Measurements from ENCODE around the gene CENPN.
A peak's percentile ranks its signal among the peaks of the same experiment; 100 is the strongest.

Gene CENPN

DNA sequence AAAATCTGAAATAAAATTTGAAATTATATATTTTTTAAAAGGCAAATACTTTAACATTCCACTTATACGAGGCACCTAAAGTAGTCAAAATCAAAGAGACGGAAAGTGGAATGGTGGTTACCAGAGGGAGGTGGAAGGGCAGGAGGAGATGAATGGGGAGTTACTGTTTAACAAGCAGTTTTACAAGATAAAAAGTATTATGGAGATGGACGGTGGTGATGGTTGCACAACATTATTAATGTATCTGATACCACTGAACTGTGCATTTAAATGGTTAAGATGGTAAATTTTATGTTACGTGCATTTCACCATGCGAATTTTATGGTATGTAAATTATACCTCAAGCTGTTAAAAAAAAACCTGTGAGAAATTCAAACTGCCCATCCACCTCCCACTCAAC, 5.7 kb upstream of the CENPN start:
- peaks cover 10% of the 10 kb centered on the region; the same call in 1 of the 2 replicates for H3F3A ChIP-seq (ENCODE audit: insufficient read depth)
- no peak overlapping the region for H3K9ac ChIP-seq (ENCODE audit: low read length)
- H3K9me3 ChIP-seq (ENCODE audit: insufficient read depth, low read length), result no peaks in the 10 kb centered on the region
- no peak for TF ChIP-seq EZH2phosphoT487 (conservative IDR thresholded peaks at IDR 0.05; ENCODE audit: low read length)
- TF ChIP-seq, protein P1, sequence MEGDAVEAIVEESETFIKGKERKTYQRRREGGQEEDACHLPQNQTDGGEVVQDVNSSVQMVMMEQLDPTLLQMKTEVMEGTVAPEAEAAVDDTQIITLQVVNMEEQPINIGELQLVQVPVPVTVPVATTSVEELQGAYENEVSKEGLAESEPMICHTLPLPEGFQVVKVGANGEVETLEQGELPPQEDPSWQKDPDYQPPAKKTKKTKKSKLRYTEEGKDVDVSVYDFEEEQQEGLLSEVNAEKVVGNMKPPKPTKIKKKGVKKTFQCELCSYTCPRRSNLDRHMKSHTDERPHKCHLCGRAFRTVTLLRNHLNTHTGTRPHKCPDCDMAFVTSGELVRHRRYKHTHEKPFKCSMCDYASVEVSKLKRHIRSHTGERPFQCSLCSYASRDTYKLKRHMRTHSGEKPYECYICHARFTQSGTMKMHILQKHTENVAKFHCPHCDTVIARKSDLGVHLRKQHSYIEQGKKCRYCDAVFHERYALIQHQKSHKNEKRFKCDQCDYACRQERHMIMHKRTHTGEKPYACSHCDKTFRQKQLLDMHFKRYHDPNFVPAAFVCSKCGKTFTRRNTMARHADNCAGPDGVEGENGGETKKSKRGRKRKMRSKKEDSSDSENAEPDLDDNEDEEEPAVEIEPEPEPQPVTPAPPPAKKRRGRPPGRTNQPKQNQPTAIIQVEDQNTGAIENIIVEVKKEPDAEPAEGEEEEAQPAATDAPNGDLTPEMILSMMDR (IDR thresholded peaks at IDR 0.05; ENCODE audit: insufficient read depth, low read length, poor library complexity, severe bottlenecking), result no peak
- H3K27ac ChIP-seq (ENCODE audit: low read depth, low read length), result no peak overlapping the region
- H3K79me2 ChIP-seq (ENCODE audit: insufficient read depth, low read length), result peaks cover 98% of the 10 kb centered on the region
- no peak overlapping the region for H2AFZ ChIP-seq (ENCODE audit: low read depth, low read length, severe bottlenecking)
- H3K4me2 ChIP-seq (ENCODE audit: low read depth, low read length, poor library complexity, severe bottlenecking), result no peak overlapping the region
- H3K36me3 ChIP-seq (ENCODE audit: low read length), result no peaks in the 10 kb centered on the region
- H3K9me2 ChIP-seq (replicated peaks; ENCODE audit: insufficient read depth, low read length), result no peaks in the 10 kb centered on the region
- H3K27me3 ChIP-seq (ENCODE audit: low read length), result no peaks in the 10 kb centered on the region
- H3K4me3 ChIP-seq (ENCODE audit: insufficient read depth, low read length, poor library complexity, severe bottlenecking), result no peak overlapping the region
- H4K20me1 ChIP-seq (ENCODE audit: low read depth, low read length), result peaks cover 32% of the 10 kb centered on the region

DNA sequence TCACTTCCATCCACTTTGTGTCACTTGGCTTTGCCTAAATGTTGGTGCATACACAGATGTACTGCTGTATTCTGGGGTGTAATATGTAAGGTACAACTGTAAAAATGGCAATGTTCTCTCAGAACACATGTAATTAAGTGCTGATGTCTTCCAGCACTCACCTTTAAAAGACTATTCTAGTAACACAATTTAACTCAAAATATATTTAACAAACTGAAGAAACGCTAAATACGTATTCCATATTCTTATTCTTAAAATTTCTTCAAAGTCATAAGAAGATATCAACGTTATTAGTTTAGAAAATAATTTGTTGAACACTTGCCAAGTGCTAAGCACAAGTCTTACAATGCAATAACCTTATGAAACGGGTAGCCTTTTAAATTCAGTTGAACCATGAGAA, 4.0 kb upstream of the CENPN start:
- TF ChIP-seq, protein P1 (IDR thresholded peaks at IDR 0.05; ENCODE audit: insufficient read depth, low read length, poor library complexity, severe bottlenecking), result no peak
- TF ChIP-seq EZH2phosphoT487 (conservative IDR thresholded peaks at IDR 0.05; ENCODE audit: low read length), result no peak
- Histone ChIP-seq H3K36me3 (ENCODE audit: low read length) (no peaks in the 10 kb centered on the region), H2AFZ (ENCODE audit: low read depth, low read length, severe bottlenecking) (no peak overlapping the region), H3K27me3 (ENCODE audit: low read length) (no peaks in the 10 kb centered on the region), H3K4me3 (ENCODE audit: insufficient read depth, low read length, poor library complexity, severe bottlenecking) (no peak overlapping the region), H3K27ac (ENCODE audit: low read depth, low read length) (no peak overlapping the region), H3K9ac (ENCODE audit: low read length) (no peak overlapping the region), H3K4me2 (ENCODE audit: low read depth, low read length, poor library complexity, severe bottlenecking) (no peak overlapping the region), H4K20me1 (ENCODE audit: low read depth, low read length) (peaks cover 32% of the 10 kb centered on the region), H3F3A (ENCODE audit: insufficient read depth) (peaks cover 10% of the 10 kb centered on the region; the same call in 1 of the 2 replicates), H3K9me3 (ENCODE audit: insufficient read depth, low read length) (no peaks in the 10 kb centered on the region), H3K79me2 (ENCODE audit: insufficient read depth, low read length) (peaks cover 90% of the 10 kb centered on the region), H3K9me2 (replicated peaks; ENCODE audit: insufficient read depth, low read length) (no peaks in the 10 kb centered on the region)

DNA sequence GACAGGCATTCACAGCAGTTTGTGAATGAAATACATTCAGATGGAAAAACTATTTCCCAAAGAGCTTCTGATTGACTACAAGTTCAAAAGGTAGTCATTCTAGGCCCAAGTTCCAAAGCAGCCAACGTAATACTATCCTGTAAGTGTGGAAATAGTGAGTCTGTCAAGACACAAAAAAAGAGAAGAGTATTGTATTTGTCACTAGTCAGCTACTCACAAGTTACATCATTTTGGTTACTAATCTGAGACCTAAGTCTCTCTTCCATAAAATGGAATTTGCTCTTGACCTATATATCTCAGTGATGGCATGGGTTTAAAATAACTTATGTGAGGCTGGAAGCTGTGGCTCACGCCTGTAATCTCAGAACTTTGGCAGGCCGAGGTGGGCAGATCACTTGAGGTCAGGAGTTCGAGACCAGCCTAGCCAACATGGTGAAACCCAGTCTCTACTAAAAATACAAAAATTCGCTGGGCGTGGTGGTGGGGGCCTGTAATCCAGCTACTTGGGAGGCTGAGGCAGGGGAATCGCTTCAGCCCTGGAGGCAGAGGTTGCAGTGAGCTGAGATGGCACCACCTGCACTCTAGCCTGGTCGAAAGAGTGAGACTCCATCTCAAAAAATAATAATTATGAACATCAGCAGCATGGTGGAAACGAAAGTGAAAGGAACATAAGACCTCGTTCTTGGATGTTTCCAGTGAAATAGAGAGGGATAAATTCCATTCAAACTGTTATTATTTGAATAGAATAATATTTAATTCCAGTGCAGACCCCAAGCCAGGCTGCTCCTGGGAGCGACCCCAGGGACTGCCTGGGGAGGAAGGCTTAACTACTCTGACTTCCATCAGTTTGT, 3.2 kb upstream of the CENPN start:
- Histone ChIP-seq H4K20me1 (ENCODE audit: low read depth, low read length) (peaks cover 35% of the 10 kb centered on the region), H3K4me3 (ENCODE audit: insufficient read depth, low read length, poor library complexity, severe bottlenecking) (no peak overlapping the region), H3K9me2 (replicated peaks; ENCODE audit: insufficient read depth, low read length) (no peaks in the 10 kb centered on the region), H3K27ac (ENCODE audit: low read depth, low read length) (no peak overlapping the region), H2AFZ (ENCODE audit: low read depth, low read length, severe bottlenecking) (no peak overlapping the region), H3K79me2 (ENCODE audit: insufficient read depth, low read length) (peaks cover 90% of the 10 kb centered on the region), H3K9ac (ENCODE audit: low read length) (no peak overlapping the region), H3K9me3 (ENCODE audit: insufficient read depth, low read length) (no peaks in the 10 kb centered on the region), H3K36me3 (ENCODE audit: low read length) (no peaks in the 10 kb centered on the region), H3F3A (ENCODE audit: insufficient read depth) (peaks cover 10% of the 10 kb centered on the region; the same call in 1 of the 2 replicates), H3K27me3 (ENCODE audit: low read length) (no peaks in the 10 kb centered on the region), H3K4me2 (ENCODE audit: low read depth, low read length, poor library complexity, severe bottlenecking) (peak overlapping the region; percentile 85)
- TF ChIP-seq, protein P1 (IDR thresholded peaks at IDR 0.05; ENCODE audit: insufficient read depth, low read length, poor library complexity, severe bottlenecking), result no peak
- TF ChIP-seq EZH2phosphoT487 (conservative IDR thresholded peaks at IDR 0.05; ENCODE audit: low read length), result no peak

All from SU-DHL-6 (cell line).